ENCODE data around the gene MDM1.

Gene MDM1

GRCh38 chr12:68269779-68270178 lies 62.4 kb downstream of the MDM1 start:
- DNase-seq = no peak

GRCh38 chr12:68268967-68269366 lies 63.2 kb downstream of the MDM1 start:
- DNase-seq = no peak

- DNase-seq = no peak
Measured at GRCh38 chr12:68267892-68268396, 64.2 kb downstream of the MDM1 start.

GRCh38 chr12:68264857-68265256 lies 67.3 kb downstream of the MDM1 start:
- no peak for DNase-seq

GRCh38 chr12:68264158-68264855 lies 67.9 kb downstream of the MDM1 start:
- DNase-seq = no peak

GRCh38 chr12:68263366-68263765 lies 68.8 kb downstream of the MDM1 start:
- DNase-seq = no peak

- DNase-seq = no peak
Measured at GRCh38 chr12:68261896-68262295, 70.3 kb downstream of the MDM1 start.

- no peak for DNase-seq
Measured at GRCh38 chr12:68260153-68260552, 72.0 kb downstream of the MDM1 start.

GRCh38 chr12:68259318-68259940 lies 72.7 kb downstream of the MDM1 start:
- DNase-seq = no peak

- DNase-seq = no peak
Measured at GRCh38 chr12:68253504-68253903, 78.7 kb downstream of the MDM1 start, which contains the start of gene IL22. Gene IL22, minus strand, starts transcription at chr12:68253604. Its CDS starts 156 bp downstream, at chr12:68253448.

- DNase-seq = no peak
Measured at GRCh38 chr12:68252077-68252476, 80.1 kb downstream of the MDM1 start.

- no peak for DNase-seq
Measured at GRCh38 chr12:68250454-68250853, 81.7 kb downstream of the MDM1 start.

- DNase-seq = no peak
Measured at GRCh38 chr12:68247785-68248184, 84.4 kb downstream of the MDM1 start.

- DNase-seq = no peak
Measured at GRCh38 chr12:68246350-68246749, 85.8 kb downstream of the MDM1 start.

- no peak for DNase-seq
Measured at GRCh38 chr12:68245180-68246021, 86.8 kb downstream of the MDM1 start.

All from DMS79 treated with DMSO at 0.1 percent for 48 hours (cell line).